GM21360 (cell line): ENCODE measurements around the gene SULT1C2.
"Not testable (repeated sequence)": the region's sequence is repeated elsewhere in the genome, so short reads cannot be mapped to it uniquely, and the experiment has no call there.

ENCODE experiments used
- ATAC-seq: cut with Tn5 transposase; IDR thresholded peaks from one replicate; pipeline ENCODE4 v1.9.1; 2021; ENCODE audit warnings: mild to moderate bottlenecking, moderate library complexity; ENCODE audit not compliant: unreplicated experiment

The SULT1C2 gene

DNA sequence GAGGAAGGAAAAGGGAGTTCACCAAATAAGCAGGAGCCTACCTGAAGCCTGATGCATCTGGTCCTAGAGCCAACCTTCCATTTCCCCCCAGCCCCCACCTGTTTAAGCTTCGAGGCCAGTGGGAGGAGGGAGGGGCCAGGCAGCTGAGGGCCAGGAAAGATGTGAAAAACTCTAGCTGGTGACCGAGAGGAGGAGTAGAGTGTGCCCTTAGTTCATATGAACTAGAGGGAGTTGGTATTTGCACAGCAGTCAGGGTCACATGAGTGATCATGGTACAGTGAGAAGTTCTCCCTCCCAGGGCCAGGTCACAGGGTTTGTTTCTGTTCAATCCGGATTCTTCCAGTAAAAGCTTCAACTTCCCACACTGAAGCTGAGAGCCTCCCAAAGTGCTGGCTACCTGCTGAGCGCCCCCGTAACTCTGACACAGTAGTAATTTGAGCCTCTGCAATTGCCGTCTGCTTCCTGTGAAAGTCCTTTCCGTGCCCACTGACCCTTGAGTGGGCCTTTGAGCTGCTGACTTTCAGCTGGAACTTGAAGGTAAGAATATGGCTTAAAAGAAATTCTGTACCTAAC, at the start of gene SULT1C2:
SULT1C2 (plus strand) TSS at position 362 of the 573 bp plus-strand sequence. CDS start 4,773 bp downstream, outside the sequence.
- ATAC-seq: no peak

DNA sequence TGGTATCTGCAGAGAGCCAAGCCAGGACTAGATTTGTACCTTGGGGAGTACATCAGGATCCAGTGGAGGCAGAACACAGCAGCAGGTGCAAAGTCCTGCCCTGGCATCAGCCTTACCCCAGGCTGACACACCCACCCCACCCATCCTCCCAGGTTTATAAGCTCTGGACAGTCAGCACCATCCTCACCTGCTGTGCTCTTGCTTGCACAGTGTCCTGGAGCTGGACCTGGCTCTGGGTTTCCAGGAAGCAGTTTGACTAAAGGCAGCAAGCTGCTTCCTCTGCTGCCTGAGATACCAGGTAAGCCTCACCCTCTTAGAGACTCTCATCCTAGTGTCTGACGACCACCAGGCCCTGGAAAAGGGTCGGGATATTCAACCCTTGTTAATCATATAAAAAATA, 48.9 kb upstream of the SULT1C2 start, which contains the start of gene SULT1C3:
SULT1C3 (plus strand) TSS at position 183 of the 400 bp plus-strand sequence. CDS start 7,227 bp downstream, outside the sequence.
- no peak for ATAC-seq

DNA sequence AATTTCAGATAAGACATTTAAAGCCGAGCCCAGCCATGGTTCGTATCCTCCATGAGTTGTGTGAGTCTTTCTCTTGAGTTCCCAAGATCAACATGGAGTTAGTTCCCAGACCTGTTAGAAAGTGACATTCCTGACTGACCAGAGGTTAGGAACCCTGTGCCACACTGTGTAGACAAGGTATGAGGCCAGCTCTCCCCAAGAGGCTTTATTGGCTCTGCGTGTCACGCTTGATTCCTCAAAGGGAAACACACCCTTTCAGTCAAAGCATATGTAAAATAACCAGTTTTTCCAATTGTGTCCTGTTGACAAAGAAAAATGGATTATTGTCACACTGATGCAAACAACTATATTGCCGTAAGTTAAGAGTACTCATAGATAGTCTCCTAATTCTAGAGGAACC, 47.7 kb upstream of the SULT1C2 start:
- ATAC-seq: no peak

DNA sequence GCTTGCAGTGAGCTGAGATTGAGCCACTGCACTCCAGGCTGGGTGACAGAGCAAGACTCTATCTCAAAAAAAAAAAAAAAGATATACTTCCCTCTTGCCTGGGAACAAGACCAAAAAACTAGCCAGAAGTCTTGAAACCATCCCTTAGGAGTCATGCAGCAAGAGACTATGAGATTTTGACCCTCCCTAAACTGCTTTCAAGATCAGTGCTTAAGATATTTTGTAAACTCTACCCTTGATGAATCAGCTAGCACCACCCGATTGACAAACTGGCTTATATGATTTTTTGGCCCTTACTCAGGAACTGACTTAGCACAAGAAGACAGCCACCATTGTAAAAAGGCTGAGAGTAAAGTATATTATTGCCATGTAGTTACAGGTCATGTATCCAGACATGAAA, 45.1 kb upstream of the SULT1C2 start:
- ATAC-seq: no peak

DNA sequence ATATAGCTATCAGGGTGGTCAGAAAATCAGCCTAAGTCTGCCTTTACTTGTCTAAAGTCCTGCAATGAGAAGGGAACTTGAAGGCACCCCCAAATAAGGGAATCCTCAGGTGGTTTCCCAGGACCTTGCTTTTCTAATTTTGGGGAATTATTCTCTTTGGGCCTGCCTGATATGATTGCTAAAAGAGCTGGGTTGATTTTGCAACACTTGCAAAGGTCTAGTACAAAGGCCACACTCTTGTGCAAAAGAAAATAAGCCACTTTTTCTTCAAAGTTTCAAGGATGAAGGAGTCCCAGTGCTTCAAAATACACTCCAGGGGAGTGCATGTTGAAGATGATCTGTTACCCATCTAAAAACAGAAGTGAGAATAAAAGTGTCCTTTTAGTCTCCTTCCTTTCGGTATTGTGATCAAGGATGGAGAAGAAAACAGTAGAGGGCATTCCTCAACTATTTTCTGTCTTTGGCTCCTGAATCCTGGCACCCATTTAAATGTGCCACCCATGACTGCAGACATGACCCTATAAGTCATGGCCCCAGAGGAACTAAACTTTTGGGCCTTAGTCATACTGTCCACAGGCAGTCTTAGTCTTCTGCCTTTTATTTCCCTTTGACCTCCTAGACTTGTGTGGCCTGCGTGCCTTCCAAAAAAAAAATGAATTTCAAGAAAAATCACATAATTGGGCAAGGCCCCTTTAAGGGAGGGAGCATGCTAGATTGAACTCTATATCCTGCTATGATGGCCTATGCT, 43.9 kb upstream of the SULT1C2 start:
- no peak for ATAC-seq

DNA sequence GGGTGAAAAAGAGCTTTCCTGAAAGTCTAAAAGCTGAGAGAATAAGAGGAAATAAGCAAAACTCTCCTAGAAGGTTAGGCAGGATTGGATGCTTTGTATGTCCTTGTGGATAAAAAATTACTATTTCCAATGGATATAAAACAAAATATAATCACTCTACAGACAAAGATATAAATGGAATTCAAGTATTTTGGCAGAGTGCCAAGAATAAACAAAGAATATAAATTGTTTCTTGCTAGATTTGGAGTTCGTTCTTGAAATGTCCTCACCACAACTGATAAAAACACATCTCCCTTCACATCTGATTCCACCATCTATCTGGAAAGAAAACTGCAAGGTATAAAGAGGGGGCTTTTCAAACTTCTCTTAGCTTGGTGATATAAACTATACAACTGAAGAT, 35.6 kb upstream of the SULT1C2 start:
- no peak for ATAC-seq

DNA sequence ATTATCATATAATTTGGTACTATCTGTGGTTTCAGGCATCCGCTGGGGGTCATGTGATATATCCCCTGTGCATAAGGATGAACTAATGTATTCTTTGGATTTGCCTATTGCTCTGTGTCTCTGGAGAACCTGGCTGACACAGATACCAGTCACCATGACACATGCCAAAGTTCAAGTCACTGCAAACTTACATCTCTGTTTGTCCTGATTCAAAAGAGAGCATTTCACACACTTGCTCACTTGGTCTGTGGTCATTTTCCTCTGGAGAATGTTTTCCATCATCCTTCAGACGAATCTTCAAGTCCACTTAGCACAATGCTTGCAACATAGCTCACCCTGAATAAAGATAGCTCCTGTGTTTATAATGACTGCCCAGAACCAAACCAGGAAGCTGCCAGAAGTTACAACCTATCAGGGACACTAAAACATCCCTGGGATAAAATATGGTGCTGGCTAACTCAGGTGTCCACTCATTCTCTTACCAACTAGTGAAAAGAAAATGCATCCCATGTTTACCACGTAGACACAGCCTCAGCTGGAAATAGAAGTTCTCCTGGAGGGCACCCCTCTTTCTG, 30.9 kb upstream of the SULT1C2 start:
- no peak for ATAC-seq

DNA sequence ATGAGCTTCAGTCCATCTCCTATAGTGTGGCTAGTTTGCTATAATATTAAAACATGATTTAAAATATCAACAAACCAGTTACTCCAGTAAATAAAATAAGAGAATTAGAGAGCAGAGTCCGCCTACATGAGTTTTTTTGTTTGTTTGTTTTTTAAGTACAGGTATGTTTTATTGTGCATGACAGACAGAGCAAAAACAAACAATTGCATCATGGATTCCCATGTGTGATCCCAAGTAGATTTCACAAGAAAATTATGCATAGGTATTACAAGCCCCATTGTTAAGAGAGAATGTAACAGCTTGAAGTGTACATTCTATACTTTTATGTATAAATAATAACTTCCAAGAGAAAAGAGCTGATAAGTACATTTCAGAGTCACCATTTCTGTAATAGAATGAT, 27.9 kb upstream of the SULT1C2 start:
- ATAC-seq: no peak

DNA sequence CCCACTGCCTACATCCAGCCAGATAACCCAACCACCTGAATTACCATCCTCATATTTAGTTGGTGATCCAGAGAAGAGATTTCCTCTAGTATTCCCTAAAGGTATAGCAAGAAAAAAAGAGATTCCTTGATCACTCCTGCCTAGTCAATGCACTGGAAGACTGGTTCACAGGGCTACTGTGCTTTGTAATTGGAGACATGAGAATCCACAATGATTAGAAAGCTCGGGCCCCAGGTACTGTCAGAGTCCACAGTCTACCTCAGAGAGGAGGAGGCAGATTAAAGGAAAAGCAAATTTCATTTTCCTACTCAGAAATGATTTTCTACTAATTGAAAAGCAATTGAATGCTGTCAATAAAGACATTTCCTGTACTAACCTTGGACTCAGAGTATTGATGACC, 26.7 kb upstream of the SULT1C2 start:
- ATAC-seq: no peak

DNA sequence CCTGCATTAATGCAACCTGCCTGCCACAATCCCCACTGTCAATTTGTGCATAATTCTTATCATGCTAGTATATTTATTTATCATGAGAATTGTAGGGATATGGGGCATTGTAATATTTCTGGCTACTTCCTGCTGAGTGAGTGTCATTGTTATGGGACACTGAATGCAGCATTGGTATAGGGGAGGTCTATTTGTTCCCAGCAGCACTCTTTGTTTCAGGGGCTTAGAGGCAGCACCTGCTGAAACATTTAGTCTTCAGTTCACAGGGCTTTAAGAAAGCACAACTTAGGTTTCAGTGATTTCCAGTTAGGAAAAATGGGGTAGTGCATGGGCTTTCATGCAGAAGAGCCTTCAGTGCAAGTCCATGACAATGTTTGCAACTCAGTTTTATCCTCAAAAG, 25.3 kb upstream of the SULT1C2 start:
- ATAC-seq: no peak

DNA sequence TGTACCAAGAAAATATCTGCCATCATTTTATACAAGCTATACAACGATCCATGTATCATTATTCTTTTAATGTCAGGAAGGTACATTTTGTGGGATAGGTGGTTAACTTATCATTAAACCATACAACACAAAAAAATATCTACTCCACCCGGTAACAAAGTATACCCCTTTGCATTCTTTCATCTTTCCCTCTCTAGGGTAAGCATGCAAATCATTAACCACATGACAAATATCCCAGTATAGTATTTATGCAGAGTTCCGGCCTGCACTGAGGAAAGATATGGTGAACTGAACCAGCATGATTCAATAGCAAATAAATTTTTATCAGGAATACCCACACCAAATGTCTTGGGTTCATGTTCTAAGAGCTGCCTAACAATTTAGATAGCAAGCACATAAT, 22.5 kb upstream of the SULT1C2 start:
- no peak for ATAC-seq

DNA sequence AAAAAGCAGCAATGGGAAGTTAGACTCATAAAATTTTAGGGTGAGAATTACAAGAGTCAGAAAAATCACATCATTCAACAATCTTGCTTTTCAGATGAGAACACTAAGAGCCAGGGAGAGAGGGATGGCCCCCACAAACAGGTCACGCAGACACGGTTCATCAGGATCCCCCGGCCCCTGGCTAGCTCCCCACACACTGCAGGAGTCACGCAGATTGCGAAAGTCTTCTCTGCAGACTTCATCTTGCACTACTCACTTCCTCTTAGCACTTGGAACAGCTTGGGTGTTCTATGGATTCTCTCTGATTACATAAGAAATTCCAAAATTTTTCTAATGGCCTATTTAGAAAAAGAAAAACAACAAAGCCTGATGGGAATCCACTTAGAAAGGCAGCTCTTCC, 21.6 kb upstream of the SULT1C2 start:
- no peak for ATAC-seq

DNA sequence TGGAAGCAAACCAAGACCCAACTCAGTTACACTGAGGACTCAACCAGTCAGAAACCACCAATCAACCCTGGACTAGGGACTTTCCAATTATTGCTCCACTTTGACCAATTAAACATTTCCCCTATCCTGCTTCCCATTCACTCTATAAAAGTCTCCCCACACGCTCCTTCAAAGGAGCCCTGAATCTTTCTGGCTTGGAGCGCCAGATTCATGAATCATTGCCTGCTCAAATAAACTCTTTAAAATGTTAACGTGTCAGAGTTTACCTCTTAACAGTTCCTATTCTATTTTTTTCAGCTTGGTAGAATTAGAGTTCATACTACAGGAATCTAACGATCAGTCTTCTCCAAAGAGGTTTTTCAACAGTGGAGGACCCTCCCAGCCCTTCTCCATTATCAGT, 20.7 kb upstream of the SULT1C2 start:
- ATAC-seq: no peak

DNA sequence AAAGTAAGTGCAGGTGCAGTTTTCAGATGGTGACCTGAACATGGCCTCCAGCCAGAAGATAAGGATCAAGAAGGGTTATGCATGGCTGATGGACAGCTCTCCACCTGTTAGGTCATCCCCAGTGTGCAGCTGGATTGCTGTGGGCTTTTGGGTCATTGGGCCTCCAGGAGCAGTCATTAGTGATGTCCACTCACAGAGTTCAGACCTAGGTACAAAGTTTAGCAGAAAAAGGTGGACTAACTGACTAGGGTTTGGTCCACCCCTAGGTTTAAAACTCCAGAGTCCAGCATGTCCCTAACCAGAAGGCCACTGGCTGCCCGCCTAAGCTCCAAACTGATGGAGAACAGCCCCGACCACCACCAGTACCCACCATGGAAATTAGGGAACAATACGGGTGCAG, 18.3 kb upstream of the SULT1C2 start:
- no peak for ATAC-seq

DNA sequence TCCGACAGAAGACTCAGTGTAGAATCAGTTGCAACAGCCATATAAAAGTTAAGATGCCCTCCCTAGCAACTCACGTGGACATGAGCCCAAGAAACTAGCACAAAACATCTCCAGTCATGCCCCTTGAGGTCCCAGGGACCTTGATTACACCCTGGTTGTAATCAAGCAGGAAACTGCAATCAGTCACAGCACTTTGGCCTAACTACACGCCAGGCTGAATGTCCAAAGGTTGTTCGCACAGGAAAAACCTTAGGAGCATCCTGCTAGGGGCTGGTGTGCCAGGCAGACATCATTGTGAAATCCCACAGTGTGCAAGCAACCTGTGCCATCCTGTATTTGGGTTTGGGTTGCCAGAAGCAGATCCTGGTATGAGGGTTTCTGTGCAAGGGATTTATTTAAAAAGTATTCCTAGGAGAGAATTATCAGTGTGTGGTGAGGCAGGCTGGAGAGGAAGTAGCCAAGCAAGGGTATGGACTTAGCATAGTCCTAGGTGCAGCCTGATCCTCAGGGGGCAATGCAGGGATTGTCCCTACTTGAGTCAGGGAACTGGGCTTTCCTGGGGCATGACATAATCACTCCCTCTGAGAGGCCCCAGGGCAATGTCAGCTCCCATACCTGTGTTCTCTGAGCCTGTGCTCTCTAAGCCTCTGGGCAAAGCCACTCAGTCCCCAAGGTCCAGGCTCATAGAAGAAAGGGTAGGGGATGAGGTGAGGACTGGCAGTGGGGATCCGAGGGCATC, 17.8 kb upstream of the SULT1C2 start:
- ATAC-seq: no peak

DNA sequence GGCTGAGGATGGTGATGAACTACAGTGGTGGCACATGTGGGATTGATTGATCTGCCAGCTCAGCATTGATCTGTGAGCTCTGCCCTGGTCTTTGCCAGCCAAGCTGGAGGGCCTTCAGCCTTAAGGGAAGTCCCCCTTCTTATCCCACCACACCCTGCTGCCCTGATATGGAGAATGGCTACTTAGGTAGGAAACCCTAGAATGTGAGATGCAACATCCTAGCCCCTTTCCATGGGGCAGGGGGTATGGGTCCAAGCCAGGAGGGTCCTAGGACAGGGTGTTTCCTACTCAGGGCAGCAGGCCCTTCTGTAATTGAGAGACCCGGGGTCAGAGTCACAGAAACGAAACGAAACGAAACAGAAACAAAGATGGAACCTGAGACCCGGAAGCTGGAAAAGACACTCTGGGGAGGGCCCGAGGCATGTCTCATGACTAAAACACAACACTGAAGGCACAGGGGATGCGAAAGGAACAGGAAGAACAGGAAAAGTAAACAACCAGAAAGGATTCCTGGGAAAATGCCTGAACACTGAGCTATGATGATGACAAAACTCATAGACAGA, 16.9 kb upstream of the SULT1C2 start:
- ATAC-seq: no peak

DNA sequence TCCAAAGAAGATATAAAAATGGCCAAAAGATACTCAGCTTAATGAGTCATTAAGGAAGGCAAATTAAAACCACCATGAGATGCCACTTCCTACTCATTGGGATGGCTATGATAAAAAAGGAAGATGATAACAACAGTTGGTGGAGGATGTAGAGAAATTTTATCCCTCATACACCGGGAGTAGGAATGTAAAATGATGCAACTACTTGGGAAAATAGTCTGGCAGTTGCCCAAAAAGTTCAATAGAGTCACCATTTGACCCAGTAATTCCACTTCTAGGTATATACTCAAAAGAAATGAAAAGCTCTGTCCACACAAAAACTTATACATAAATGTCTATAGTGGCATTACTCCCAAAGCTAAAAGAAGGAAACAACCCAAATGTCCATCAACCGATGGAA, 10.1 kb upstream of the SULT1C2 start:
- no peak for ATAC-seq

DNA sequence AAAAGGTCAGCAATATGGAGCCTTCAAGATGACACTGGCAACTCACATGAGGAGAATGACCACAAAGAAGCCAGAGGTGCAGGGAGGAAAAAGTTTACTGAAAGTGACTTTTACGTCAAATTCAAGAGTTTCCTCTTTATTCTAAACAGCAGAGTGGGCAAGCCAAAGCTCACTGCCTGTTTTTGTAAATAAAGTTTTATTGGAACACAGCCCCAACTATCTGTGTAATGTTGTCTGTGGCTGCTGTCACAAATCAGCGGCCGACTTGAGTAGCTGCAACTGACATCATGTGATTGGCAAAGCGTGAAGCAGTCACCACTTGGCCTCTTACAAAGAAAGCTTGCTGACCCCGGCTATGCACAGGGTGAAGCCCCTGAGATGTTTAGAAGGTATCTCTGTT, 9.2 kb upstream of the SULT1C2 start:
- ATAC-seq: no peak

DNA sequence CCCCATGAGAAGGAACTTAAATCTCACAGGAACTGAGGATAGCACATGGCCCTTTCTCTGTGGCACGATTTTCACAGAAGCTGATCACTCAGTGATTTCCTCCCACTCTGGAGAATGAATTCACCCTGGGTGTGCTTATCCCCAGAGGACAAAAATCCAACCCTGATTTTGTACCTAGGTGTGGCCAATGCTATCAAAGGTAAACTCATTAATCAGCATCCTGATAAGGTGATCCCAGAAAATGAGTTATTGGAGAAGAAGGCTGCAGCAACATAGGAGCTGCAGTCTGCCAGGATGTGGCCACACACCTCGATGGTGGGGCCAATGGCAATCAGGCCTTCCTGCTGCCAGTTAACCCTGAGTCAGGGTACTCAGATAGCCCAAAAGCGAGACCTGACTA, 8.2 kb upstream of the SULT1C2 start:
- no peak for ATAC-seq

DNA sequence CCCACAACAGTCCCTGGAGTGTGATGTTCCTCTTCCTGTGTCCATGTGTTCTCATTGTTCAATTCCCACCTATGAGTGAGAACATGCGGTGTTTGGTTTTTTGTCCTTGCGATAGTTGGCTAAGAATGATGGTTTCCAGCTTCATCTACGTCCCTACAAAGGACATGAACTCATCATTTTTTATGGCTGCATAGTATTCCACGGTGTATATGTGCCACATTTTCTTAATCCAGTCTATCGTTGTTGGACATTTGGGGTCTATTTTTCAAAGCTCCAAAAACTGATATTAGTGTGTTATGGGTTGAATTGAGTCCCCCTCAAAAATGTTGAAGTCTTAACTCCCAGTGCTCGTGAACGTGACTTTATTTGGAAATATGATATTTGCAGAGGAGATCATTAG, 4.1 kb upstream of the SULT1C2 start:
- not testable (repeated sequence) for ATAC-seq

DNA sequence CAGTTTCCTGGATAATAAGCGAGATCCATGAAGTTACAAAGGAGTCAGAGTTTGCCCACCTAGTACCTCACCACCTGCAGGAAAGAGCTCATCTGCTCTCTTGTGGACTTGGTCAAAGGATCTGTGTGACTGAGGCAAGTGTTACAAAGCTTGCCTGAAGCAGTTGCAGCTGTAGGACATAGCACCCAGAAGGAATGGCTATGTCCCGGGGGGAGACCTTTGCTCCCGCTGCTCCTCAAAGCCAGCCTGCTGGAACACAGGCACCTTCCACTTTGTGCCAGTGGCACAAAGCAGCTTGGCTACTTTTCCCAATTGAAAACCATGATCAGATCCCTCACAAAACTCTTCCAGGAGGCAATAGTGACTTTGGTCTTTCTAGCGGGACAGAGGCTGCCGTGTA, 3.1 kb upstream of the SULT1C2 start:
- no peak for ATAC-seq
